SK-N-SH treated with all-trans-retinoic acid at 6 μM for 48 hours (cell line): ENCODE measurements around the gene RUFY3.
A peak's percentile ranks its signal among the peaks of the same experiment; 100 is the strongest.

Source experiments
- ATAC-seq: fragments of 200-7000 bp; cut with Tn5 transposase; 3 replicates; pipeline ENCODE4 v1.9.1; 2020; ENCODE audit warnings: mild to moderate bottlenecking, moderate library complexity
- ARNTL ChIP-seq: fragments of 450-650 bp; formaldehyde crosslinking; IDR thresholded peaks from 2 replicates; pipeline ENCODE4 v1.5.0; 2020; ENCODE audit warnings: low read depth, mild to moderate bottlenecking, moderate library complexity, borderline replicate concordance
- BACH2 ChIP-seq: fragments of 250-450 bp; sonication (Bioruptor Pico); IDR thresholded peaks from 2 replicates; pipeline ENCODE4 v1.9.0; 2021; ENCODE audit warnings: mild to moderate bottlenecking, borderline replicate concordance
- CSDC2 ChIP-seq: fragments of 250-450 bp; sonication (Bioruptor Pico); IDR thresholded peaks from 2 replicates; pipeline ENCODE4 v1.5.0; 2020; ENCODE audit warnings: mild to moderate bottlenecking, moderate library complexity
- ESRRG ChIP-seq: fragments of 250-450 bp; sonication (Bioruptor Pico); IDR thresholded peaks from 2 replicates; pipeline ENCODE4 v1.6.1; 2021; ENCODE audit warnings: mild to moderate bottlenecking
- ISL1 ChIP-seq: fragments of 250-450 bp; sonication (Bioruptor Pico); IDR thresholded peaks from 2 replicates; pipeline ENCODE4 v2.1.2; 2022; ENCODE audit warnings: mild to moderate bottlenecking, moderate library complexity
- OSR1 ChIP-seq: fragments of 250-450 bp; sonication (Bioruptor Pico); IDR thresholded peaks from 2 replicates; pipeline ENCODE4 v1.8.0; 2022; ENCODE audit warnings: moderate library complexity, mild to moderate bottlenecking, inconsistent platforms
- PPARA ChIP-seq: fragments of 250-450 bp; sonication (Bioruptor Pico); IDR thresholded peaks from 2 replicates; pipeline ENCODE4 v1.5.0; 2020; ENCODE audit warnings: mild to moderate bottlenecking, borderline replicate concordance
- RARB ChIP-seq: fragments of 250-450 bp; sonication (Bioruptor Pico); IDR thresholded peaks from 2 replicates; pipeline ENCODE4 v1.8.0; 2021; ENCODE audit warnings: mild to moderate bottlenecking, moderate library complexity
- SNAI2 ChIP-seq: fragments of 250-450 bp; sonication (Bioruptor Pico); IDR thresholded peaks from 2 replicates; pipeline ENCODE4 v1.5.0; 2020; ENCODE audit warnings: mild to moderate bottlenecking, moderate library complexity
- TCF4 ChIP-seq: fragments of 250-450 bp; sonication (Bioruptor Pico); IDR thresholded peaks from 2 replicates; pipeline ENCODE4 v1.8.0; 2021; ENCODE audit warnings: mild to moderate bottlenecking, moderate library complexity, borderline replicate concordance
- TOX ChIP-seq: fragments of 250-450 bp; sonication (Bioruptor Pico); IDR thresholded peaks from 2 replicates; pipeline ENCODE4 v1.8.0; 2021; ENCODE audit warnings: mild to moderate bottlenecking, moderate library complexity, borderline replicate concordance
- ZC3H10 ChIP-seq: fragments of 250-450 bp; sonication (Bioruptor Pico); IDR thresholded peaks from 2 replicates; pipeline ENCODE4 v1.5.1; 2021; ENCODE audit warnings: mild to moderate bottlenecking, moderate library complexity
- ZFP3 ChIP-seq: fragments of 250-450 bp; sonication (Bioruptor Pico); IDR thresholded peaks from 2 replicates; pipeline ENCODE4 v1.5.0; 2020; ENCODE audit warnings: mild to moderate bottlenecking, moderate library complexity
- ZNF565 ChIP-seq: fragments of 450-650 bp; formaldehyde crosslinking; conservative IDR thresholded peaks from 2 replicates; pipeline ENCODE4 v1.5.0; 2020; ENCODE audit warnings: low read depth, mild to moderate bottlenecking, moderate library complexity
- ZNF70 ChIP-seq: fragments of 450-650 bp; formaldehyde crosslinking; IDR thresholded peaks from 2 replicates; pipeline ENCODE4 v1.5.0; 2020; ENCODE audit warnings: mild to moderate bottlenecking, moderate library complexity
- TF ChIP-seq, protein P1 (sequence below): fragments of 250-450 bp; sonication (Bioruptor Pico); IDR thresholded peaks from 2 replicates; pipeline ENCODE4 v1.5.0; 2020; ENCODE audit warnings: mild to moderate bottlenecking, moderate library complexity
- TF ChIP-seq, protein P2 (sequence below): fragments of 250-450 bp; sonication (Bioruptor Pico); IDR thresholded peaks from 2 replicates; pipeline ENCODE4 v1.5.1; 2021; ENCODE audit warnings: mild to moderate bottlenecking, moderate library complexity
- TF ChIP-seq, protein P3 (sequence below): fragments of 250-450 bp; sonication (Bioruptor Pico); IDR thresholded peaks from 2 replicates; pipeline ENCODE4 v1.8.0; 2021; ENCODE audit warnings: low read depth, mild to moderate bottlenecking, moderate library complexity, borderline replicate concordance
- TF ChIP-seq, protein P4 (sequence below): fragments of 250-450 bp; sonication (Bioruptor Pico); IDR thresholded peaks from 2 replicates; pipeline ENCODE4 v1.8.0; 2020; ENCODE audit warnings: mild to moderate bottlenecking, moderate library complexity, borderline replicate concordance

The RUFY3 gene

DNA sequence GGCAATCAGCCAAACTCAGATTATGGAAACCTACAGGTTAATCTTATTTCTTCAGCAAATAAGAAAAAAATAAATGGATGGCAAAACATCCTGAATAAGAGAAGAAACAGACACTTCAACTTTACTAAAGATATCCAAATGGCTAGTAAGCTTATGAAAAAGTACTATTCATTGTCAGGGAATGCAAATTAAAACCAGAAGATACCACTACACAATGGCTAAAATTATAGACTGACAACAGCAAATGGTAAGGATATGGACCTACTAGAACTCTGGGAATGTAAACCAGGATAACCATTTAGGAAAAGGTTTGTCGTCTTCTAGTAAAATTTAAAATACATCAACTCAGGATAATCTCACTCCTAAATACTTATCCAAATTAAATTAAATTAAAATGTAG lies 93.6 kb downstream of the RUFY3 start:
- TF ChIP-seq, protein P1, sequence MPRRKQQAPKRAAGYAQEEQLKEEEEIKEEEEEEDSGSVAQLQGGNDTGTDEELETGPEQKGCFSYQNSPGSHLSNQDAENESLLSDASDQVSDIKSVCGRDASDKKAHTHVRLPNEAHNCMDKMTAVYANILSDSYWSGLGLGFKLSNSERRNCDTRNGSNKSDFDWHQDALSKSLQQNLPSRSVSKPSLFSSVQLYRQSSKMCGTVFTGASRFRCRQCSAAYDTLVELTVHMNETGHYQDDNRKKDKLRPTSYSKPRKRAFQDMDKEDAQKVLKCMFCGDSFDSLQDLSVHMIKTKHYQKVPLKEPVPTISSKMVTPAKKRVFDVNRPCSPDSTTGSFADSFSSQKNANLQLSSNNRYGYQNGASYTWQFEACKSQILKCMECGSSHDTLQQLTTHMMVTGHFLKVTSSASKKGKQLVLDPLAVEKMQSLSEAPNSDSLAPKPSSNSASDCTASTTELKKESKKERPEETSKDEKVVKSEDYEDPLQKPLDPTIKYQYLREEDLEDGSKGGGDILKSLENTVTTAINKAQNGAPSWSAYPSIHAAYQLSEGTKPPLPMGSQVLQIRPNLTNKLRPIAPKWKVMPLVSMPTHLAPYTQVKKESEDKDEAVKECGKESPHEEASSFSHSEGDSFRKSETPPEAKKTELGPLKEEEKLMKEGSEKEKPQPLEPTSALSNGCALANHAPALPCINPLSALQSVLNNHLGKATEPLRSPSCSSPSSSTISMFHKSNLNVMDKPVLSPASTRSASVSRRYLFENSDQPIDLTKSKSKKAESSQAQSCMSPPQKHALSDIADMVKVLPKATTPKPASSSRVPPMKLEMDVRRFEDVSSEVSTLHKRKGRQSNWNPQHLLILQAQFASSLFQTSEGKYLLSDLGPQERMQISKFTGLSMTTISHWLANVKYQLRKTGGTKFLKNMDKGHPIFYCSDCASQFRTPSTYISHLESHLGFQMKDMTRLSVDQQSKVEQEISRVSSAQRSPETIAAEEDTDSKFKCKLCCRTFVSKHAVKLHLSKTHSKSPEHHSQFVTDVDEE (CRISPR knock-in tag): no peak
- TF ChIP-seq BACH2: no peak
- no peak for TF ChIP-seq ESRRG (CRISPR knock-in tag)
- TF ChIP-seq, protein P2, sequence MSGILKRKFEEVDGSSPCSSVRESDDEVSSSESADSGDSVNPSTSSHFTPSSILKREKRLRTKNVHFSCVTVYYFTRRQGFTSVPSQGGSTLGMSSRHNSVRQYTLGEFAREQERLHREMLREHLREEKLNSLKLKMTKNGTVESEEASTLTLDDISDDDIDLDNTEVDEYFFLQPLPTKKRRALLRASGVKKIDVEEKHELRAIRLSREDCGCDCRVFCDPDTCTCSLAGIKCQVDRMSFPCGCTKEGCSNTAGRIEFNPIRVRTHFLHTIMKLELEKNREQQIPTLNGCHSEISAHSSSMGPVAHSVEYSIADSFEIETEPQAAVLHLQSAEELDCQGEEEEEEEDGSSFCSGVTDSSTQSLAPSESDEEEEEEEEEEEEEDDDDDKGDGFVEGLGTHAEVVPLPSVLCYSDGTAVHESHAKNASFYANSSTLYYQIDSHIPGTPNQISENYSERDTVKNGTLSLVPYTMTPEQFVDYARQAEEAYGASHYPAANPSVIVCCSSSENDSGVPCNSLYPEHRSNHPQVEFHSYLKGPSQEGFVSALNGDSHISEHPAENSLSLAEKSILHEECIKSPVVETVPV: no peak
- no peak for TF ChIP-seq OSR1 (CRISPR knock-in tag)
- TF ChIP-seq SNAI2 (CRISPR knock-in tag): no peak
- peak; percentile 71 for ATAC-seq

DNA sequence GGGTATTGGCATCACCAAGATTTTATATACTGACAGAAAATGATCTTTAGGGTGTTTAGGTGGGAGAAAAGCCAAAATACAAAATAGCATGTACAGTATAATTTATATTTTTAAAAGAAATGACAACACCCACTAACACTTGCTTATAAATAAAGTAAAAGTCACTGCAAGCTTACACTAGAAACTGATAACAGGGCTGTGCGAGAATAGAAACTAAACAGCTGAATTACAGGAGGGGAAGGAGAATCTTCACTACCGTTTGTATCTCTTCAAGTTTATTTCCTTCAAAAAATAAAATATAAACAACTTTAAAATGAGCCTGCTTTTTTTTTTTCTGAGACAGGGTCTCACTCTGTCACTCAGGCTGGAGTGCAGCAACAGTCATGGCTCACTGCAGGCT lies 95.1 kb downstream of the RUFY3 start:
- no peak for ATAC-seq
- TF ChIP-seq CSDC2: no peak
- no peak for TF ChIP-seq ZFP3
- no peak for TF ChIP-seq TCF4
- no peak for TF ChIP-seq ZNF565 (CRISPR knock-in tag)
- TF ChIP-seq ZC3H10 (CRISPR knock-in tag): no peak
- TF ChIP-seq, protein P3, sequence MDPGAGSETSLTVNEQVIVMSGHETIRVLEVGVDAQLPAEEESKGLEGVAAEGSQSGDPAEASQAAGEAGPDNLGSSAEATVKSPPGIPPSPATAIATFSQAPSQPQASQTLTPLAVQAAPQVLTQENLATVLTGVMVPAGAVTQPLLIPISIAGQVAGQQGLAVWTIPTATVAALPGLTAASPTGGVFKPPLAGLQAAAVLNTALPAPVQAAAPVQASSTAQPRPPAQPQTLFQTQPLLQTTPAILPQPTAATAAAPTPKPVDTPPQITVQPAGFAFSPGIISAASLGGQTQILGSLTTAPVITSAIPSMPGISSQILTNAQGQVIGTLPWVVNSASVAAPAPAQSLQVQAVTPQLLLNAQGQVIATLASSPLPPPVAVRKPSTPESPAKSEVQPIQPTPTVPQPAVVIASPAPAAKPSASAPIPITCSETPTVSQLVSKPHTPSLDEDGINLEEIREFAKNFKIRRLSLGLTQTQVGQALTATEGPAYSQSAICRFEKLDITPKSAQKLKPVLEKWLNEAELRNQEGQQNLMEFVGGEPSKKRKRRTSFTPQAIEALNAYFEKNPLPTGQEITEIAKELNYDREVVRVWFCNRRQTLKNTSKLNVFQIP: no peak
- no peak for TF ChIP-seq SNAI2 (CRISPR knock-in tag)
- TF ChIP-seq, protein P2: no peak
- no peak for TF ChIP-seq ISL1 (CRISPR knock-in tag)
- TF ChIP-seq, protein P4, sequence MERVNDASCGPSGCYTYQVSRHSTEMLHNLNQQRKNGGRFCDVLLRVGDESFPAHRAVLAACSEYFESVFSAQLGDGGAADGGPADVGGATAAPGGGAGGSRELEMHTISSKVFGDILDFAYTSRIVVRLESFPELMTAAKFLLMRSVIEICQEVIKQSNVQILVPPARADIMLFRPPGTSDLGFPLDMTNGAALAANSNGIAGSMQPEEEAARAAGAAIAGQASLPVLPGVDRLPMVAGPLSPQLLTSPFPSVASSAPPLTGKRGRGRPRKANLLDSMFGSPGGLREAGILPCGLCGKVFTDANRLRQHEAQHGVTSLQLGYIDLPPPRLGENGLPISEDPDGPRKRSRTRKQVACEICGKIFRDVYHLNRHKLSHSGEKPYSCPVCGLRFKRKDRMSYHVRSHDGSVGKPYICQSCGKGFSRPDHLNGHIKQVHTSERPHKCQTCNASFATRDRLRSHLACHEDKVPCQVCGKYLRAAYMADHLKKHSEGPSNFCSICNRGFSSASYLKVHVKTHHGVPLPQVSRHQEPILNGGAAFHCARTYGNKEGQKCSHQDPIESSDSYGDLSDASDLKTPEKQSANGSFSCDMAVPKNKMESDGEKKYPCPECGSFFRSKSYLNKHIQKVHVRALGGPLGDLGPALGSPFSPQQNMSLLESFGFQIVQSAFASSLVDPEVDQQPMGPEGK (CRISPR knock-in tag): no peak

DNA sequence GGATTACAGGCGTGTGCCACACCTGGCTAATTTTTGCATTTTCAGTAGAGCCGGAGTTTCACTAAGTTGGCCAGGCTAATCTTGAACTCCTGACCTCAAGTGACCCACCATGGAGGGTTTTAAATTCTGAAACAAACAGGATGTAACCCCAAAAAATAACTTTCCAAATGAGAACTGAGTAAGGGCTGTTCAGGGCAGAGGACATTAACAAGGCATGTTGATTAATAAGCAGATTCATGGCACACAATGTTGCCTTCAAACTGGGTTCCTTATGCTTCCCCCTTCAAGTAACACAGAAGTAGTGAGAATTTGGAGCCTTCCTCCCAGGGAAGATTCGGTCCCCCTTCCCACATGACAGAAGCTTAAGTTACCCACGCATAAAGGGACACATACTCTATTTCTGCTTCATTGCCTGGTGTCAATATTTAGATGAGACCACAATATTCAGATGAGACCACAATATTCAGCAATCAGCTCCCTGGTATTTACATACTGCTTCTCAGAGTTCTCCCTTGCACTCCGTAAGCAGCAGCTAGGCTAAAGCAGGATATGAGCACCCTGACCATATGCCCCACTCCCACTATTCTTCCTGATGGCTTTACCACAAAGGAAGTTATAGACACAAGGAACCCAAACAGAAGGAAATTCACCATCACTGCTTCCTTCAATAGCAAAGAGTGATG lies 96.5 kb downstream of the RUFY3 start:
- ATAC-seq: no peak

DNA sequence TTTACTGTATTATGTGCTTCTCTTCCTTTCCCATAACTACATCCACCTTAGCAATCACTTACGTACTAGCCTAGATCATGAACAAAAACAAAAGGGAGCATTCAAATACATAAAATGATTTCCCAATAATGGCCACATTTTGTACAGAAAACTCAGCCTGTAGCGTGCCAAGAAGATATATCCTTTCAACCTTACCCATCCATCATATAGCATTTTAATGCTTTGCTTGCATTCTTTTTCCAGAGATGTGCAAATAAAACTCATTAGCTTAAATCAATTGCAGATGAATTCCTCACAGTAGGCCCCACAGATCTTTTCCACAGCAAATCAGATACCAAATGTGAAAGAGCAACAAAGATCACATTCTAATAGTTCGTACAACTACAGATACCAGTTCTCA lies 97.2 kb downstream of the RUFY3 start:
- no peak for ATAC-seq
- TF ChIP-seq, protein P2: no peak
- no peak for TF ChIP-seq TOX (CRISPR knock-in tag)
- TF ChIP-seq ESRRG (CRISPR knock-in tag): no peak
- TF ChIP-seq ZNF70 (CRISPR knock-in tag): no peak
- TF ChIP-seq, all 23 proteins: peak for 0

More for the DNA sequence above, 96.5 kb downstream of the RUFY3 start:
- TF ChIP-seq ARNTL (no peak), TOX (CRISPR knock-in tag) (no peak), CSDC2 (no peak), OSR1 (CRISPR knock-in tag) (no peak), RARB (CRISPR knock-in tag) (no peak), PPARA (CRISPR knock-in tag) (no peak), TCF4 (no peak)
